Left lung (tissue), 10 donors: Measurements from ENCODE around the gene GOSR2. TPM values are rescaled to one million over a fixed set of nuclear protein-coding genes. Genes with fewer than 3 reads are reported as not detected.

Experiments
- ATAC-seq: fragments of 200-7000 bp; cut with Tn5 transposase; one replicate; pipeline ENCODE4 v1.9.1; 2020; ENCODE audit warnings: moderate library complexity
- DNase-seq, 4 donors: peaks; one replicate each; pipeline ENCODE4 v3.0.0-alpha.2; 2013 to 2020
- H3K27ac ChIP-seq, 2 donors: fragments of 200-600 bp; sonication (generic) in 1 of 2; one replicate each; pipeline versions ENCODE4 v1.5.0 to v1.8.0; 2020 to 2021
- H3K27me3 ChIP-seq, 2 donors: fragments of 200-600 bp; sonication (generic) in 1 of 2; one replicate each; pipeline versions ENCODE4 v1.5.0 to v1.8.0; 2020 to 2021
- H3K36me3 ChIP-seq, 2 donors: fragments of 200-600 bp; sonication (generic) in 1 of 2; one replicate each; pipeline versions ENCODE4 v1.5.0 to v1.8.0; 2020 to 2021
- H3K4me1 ChIP-seq, 2 donors: fragments of 200-600 bp; one replicate each; pipeline ENCODE4 v1.8.0; 2021
- H3K4me3 ChIP-seq, 2 donors: fragments of 200-600 bp; sonication (generic) in 1 of 2; one replicate each; pipeline versions ENCODE4 v1.5.0 to v1.8.0; 2020 to 2021; ENCODE audit warnings: mild to moderate bottlenecking in 1 of 2
- H3K9me3 ChIP-seq, 2 donors: fragments of 200-600 bp; sonication (generic) in 1 of 2; one replicate each; pipeline versions ENCODE4 v1.5.0 to v1.8.0; 2020 to 2021
- CTCF ChIP-seq, 2 donors: fragments of 200-600 bp; sonication (generic) in 1 of 2; IDR thresholded peaks; one replicate each; pipeline versions ENCODE4 v1.5.0 to v1.8.0; 2021; ENCODE audit warnings: antibody characterized with exemption in 2 of 2
- intact Hi-C, 2 donors: fragments of 100-400 bp; cut with DNase I; formaldehyde crosslinking; loops; one replicate each; pipeline versions ENCODE4 v1.11.2 to v1.14.2; 2022
- polyA plus RNA-seq, 6 donors: library from polyadenylated mRNA; unstranded; fragments of 120-200 nt; gene quantifications; one replicate each; pipeline ENCODE4 v1.2.1, GENCODE V29; 2013; ENCODE audit not compliant: insufficient read length in 6 of 6
- total RNA-seq, 2 donors: library from RNA; stranded (reverse); fragmentation: NEBNext Ultra II Directional; extraction: Animal tissue kit (Norgen Biotek cat#: 25700); gene quantifications; one replicate each; pipeline ENCODE4 v1.2.1, GENCODE V29; 2021
- donor health status: DM: no; HTN: yes; CAD: no.
- donor health status: DM: no; HTN: no; CAD: no.

The GOSR2 gene
- total and polyA plus RNA-seq, 8 donors, result 42.5 to 67.4 (median 47.6) TPM

DNA sequence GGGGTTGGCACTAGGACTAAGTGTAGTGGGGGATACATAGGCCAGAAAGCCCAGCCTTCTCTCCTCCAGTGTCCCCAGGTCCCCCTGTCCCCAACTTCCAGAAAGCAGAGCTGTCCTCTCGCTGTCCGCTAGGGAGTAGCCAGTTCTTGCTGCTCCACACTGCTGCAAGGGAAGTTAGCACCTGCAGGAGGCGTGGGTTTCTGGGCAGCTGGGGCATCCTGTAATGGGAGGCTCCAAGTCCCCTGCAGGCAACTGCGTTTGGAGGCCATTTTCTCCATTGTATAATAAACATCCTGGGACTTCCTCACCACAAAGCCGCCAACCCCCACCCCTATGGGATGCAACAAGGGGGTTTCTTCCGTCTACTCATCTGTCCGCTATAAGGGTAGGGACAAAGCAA lies 54.4 kb downstream of the GOSR2 start:
- Histone ChIP-seq H3K27me3 (peaks cover 36 to 68% of the 10 kb centered on the region in 2 donors), H3K4me3 (no peak overlapping the region), H3K9me3 (no peaks in the 10 kb centered on the region), H3K36me3 (no peaks in the 10 kb centered on the region), H3K4me1 (peaks cover 12 to 15% of the 10 kb centered on the region in 2 donors), H3K27ac (no peak overlapping the region)
- TF ChIP-seq CTCF (IDR thresholded peaks at IDR 0.05), result no peak
- intact Hi-C loops, result no loop called here
- ATAC-seq, result peak; percentile 39
- peak in 1 of 4 donors; percentile 32 for DNase-seq

- DNase-seq, result no peak
- peaks cover 12 to 15% of the 10 kb centered on the region in 2 donors for H3K4me1 ChIP-seq
- no peaks in the 10 kb centered on the region for H3K36me3 ChIP-seq
- no peak overlapping the region for H3K27ac ChIP-seq
- no peak for TF ChIP-seq CTCF (IDR thresholded peaks at IDR 0.05)
- intact Hi-C loops, result no loop called here
- ATAC-seq, result no peak
- no peaks in the 10 kb centered on the region for H3K9me3 ChIP-seq
- H3K27me3 ChIP-seq, result peaks cover 36 to 74% of the 10 kb centered on the region in 2 donors
- H3K4me3 ChIP-seq, result peak overlapping the region in 1 of 2 donors; percentile 45
Observed at GRCh38 chr17:46977750-46978488, 55.0 kb downstream of the GOSR2 start.

GRCh38 chr17:46978489-46979146 lies 55.7 kb downstream of the GOSR2 start:
- H3K4me1 ChIP-seq, result peaks cover 12 to 15% of the 10 kb centered on the region in 2 donors
- H3K27me3 ChIP-seq, result peaks cover 36 to 75% of the 10 kb centered on the region in 2 donors
- H3K9me3 ChIP-seq, result no peaks in the 10 kb centered on the region
- intact Hi-C loops, result no loop called here
- no peak for DNase-seq
- no peak for TF ChIP-seq CTCF (IDR thresholded peaks at IDR 0.05)
- H3K27ac ChIP-seq, result no peak overlapping the region
- H3K36me3 ChIP-seq, result no peaks in the 10 kb centered on the region
- ATAC-seq, result peak; percentile 23
- peak overlapping the region; percentile 30 to 45 for H3K4me3 ChIP-seq

GRCh38 chr17:46979147-46979863 lies 56.3 kb downstream of the GOSR2 start, which contains the start of gene RPRML:
Gene RPRML, minus strand, starts transcription at chr17:46979253. Its CDS starts 246 bp downstream, at chr17:46979007.
- DNase-seq (peak in 1 of 4 donors; percentile 16), ATAC-seq (peak; percentile 69)
- TF ChIP-seq CTCF (IDR thresholded peaks at IDR 0.05), result no peak
- Histone ChIP-seq H3K27ac (no peak within 1 kb of the TSS), H3K9me3 (no peaks in the 10 kb centered on the region), H3K27me3 (peaks cover 36 to 75% of the 10 kb centered on the region in 2 donors), H3K4me3 (peak within 1 kb of the TSS; percentile 30 to 45), H3K36me3 (no peaks in the 10 kb centered on the region), H3K4me1 (peaks cover 12 to 15% of the 10 kb centered on the region in 2 donors)
- intact Hi-C loops, result no loop called here
